ENCODE measurements around the gene HDAC10.

- TF ChIP-seq TAF1 (IDR thresholded peaks at IDR 0.05; ENCODE audit: low read depth, low read length) (no peak), POLR2A (IDR thresholded peaks at IDR 0.05; ENCODE audit: low read depth, low read length) (no peak), POLR2AphosphoS5 (IDR thresholded peaks at IDR 0.05; ENCODE audit: low read depth, low read length) (no peak), SPI1 (IDR thresholded peaks at IDR 0.05; ENCODE audit: low read depth, low read length) (no peak)
These were observed 37.8 kb downstream of the HDAC10 start for GRCh38 chr22:50213263-50213662.
